Bronchial epithelial cell (primary cell): ENCODE measurements around the gene SHROOM3. TPM values are rescaled to one million over a fixed set of nuclear protein-coding genes. Genes with fewer than 3 reads are reported as not detected.

Source experiments
- DNase-seq: peaks from one replicate; pipeline ENCODE4 v3.0.0-alpha.2; 2010; ENCODE audit warnings: low read depth
- FAIRE-seq: peaks from 2 replicates; lab custom pipeline; 2011; peaks lifted over from hg19 to GRCh38; lab: Jason Lieb, UNC
- H3K27me3 ChIP-seq: 2 replicates; pipeline ENCODE4 v1.5.1; 2011; ENCODE audit warnings: low read length; ENCODE audit not compliant: control insufficient read depth, insufficient read depth
- H3K36me3 ChIP-seq: 2 replicates; pipeline ENCODE4 v1.5.1; 2011; ENCODE audit warnings: low read length; ENCODE audit not compliant: control insufficient read depth, insufficient read depth
- H3K4me3 ChIP-seq: 2 replicates; pipeline ENCODE4 v1.5.1; 2011; ENCODE audit warnings: mild to moderate bottlenecking, low read depth, low read length, control low read depth
- total RNA-seq: library from RNA; depleted of rRNA; stranded (reverse); fragments of >200 nt; gene quantifications from 2 replicates; pipeline ENCODE4 v1.2.1, GENCODE V29; 2014
- TF ChIP-seq, protein P1 (sequence below): IDR thresholded peaks from 2 replicates; pipeline ENCODE4 v1.5.1; 2011; ENCODE audit warnings: mild to moderate bottlenecking, moderate library complexity, low read length, control low read depth, inconsistent platforms; ENCODE audit not compliant: insufficient read depth, severe bottlenecking

SHROOM3 gene
- total RNA-seq, 1 donor from 2014 or later: 6.3 TPM

DNA sequence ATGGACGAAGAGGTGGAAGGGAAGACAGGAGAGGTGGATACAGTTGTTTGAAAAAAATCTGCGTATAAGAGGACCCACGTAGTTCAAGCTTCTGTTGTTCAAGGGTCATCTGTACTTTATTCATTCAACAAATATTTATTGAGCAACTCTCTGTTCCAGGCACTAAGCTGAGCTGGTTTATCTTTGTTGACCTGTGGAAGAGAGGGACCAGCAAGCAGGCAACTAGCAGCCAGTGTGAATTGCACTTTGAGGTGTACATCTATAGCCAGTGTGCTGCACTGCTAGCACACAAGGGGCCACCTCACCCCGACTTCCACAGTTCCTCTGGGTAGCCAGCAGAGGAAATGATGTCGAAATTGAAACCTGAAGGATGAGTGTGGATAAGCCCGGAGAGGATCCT lies 271.6 kb downstream of the SHROOM3 start:
- H3K36me3 ChIP-seq: peaks cover 3% of the 10 kb centered on the region
- no peak overlapping the region for H3K4me3 ChIP-seq
- DNase-seq: peak; percentile 18
- TF ChIP-seq, protein P1, sequence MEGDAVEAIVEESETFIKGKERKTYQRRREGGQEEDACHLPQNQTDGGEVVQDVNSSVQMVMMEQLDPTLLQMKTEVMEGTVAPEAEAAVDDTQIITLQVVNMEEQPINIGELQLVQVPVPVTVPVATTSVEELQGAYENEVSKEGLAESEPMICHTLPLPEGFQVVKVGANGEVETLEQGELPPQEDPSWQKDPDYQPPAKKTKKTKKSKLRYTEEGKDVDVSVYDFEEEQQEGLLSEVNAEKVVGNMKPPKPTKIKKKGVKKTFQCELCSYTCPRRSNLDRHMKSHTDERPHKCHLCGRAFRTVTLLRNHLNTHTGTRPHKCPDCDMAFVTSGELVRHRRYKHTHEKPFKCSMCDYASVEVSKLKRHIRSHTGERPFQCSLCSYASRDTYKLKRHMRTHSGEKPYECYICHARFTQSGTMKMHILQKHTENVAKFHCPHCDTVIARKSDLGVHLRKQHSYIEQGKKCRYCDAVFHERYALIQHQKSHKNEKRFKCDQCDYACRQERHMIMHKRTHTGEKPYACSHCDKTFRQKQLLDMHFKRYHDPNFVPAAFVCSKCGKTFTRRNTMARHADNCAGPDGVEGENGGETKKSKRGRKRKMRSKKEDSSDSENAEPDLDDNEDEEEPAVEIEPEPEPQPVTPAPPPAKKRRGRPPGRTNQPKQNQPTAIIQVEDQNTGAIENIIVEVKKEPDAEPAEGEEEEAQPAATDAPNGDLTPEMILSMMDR: no peak
- no peaks in the 10 kb centered on the region for H3K27me3 ChIP-seq
- FAIRE-seq: peak; percentile 32

DNA sequence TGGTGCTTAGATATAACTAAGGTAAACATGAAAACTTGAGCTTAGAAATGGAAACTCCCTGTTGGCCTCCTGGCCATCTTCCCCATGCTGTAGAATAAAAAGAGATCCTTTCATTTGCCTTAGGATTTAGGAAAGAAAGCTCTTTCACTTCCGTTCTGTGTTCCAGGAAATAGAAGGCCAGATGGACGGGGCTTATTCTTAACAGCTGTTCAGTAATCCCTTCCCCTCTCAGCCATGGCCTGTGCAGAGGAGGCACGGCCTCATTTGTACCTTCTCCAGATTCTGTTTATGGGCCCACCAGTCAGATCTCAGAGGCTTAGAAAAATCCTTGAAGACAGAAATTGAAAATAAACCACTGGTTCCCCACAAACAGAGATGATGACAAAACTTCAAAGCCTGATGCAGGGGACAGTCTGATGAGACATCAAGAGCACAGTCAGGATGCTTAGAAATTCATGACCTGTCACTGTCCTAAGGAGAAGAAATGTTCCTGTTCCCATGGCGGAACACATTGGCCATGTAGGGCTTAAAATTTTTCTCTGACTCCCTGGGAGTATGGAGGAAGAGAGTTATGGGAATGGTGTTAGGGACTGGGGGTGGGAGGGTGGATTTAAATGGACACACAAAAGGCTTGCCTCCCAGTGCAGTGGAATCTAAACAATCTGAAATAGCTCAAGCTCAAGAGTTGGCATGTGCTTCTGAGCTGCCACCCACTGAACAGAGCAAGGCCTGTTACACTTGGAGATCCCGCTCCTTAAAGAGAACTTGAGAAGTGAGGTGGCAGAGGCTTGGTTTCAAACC lies 274.1 kb downstream of the SHROOM3 start:
- Histone ChIP-seq H3K36me3 (peaks cover 3% of the 10 kb centered on the region), H3K27me3 (no peaks in the 10 kb centered on the region), H3K4me3 (no peak overlapping the region)
- TF ChIP-seq, protein P1: no peak
- DNase-seq: no peak
- FAIRE-seq: no peak

DNA sequence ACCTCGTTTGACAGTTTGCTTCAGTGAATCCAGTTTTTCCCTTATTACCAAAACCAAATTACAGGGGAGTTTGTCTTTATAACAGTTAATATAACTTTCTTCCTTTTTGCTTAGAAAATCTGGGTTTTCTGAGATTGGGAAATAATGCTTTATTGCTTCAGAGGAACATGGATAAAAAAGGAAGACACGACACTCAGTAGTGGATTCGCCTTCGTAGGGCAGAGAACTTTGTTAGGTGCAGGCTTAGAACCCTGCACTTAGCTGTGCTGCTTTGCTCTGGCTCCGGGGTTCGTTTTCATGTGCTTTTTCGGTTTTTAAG lies 274.7 kb downstream of the SHROOM3 start:
- TF ChIP-seq, protein P1: no peak
- DNase-seq (no peak), FAIRE-seq (no peak)
- H3K36me3 ChIP-seq: peaks cover 3% of the 10 kb centered on the region
- no peak overlapping the region for H3K4me3 ChIP-seq
- H3K27me3 ChIP-seq: no peaks in the 10 kb centered on the region

DNA sequence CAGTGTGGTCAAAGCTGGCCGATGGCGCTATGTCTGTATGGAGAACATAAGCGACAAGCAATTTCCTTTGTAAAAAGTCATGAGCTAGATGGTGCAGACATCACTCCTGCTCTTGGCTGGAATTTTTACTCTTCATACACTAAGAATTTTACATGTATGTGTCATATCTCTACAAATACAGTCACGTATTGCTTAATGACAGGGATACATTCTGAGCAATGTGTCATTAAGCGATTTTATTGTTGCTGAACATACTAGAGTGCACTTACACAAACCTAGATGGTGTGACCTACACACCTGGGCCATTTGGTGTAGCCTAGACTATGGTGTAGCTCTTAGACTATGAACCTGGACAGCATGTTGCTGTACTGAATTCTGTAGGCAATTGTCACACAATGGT lies 277.5 kb downstream of the SHROOM3 start:
- Histone ChIP-seq H3K27me3 (no peaks in the 10 kb centered on the region), H3K36me3 (peaks cover 3% of the 10 kb centered on the region), H3K4me3 (no peak overlapping the region)
- TF ChIP-seq, protein P1: no peak
- peak; percentile 87 for DNase-seq
- no peak for FAIRE-seq

DNA sequence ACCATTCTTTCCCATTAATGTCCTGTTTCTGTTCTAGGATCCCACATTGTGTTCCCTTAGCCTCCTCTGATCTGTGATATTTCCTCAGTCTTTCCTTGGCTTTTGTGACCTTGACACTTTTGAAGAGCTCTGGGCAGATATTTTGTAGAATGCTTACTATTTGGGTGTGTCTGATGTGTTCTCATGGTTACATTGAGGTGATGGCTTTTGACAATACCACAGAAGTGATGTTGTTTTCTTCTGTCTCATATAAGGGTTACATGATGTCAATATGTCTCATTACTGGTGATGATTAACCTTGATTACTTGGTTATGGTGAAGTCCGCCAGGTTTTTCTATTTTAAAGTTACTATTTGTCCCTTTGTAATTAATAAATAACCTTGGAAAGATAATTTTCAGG lies 279.2 kb downstream of the SHROOM3 start:
- no peak for FAIRE-seq

More for the DNA sequence above, 279.2 kb downstream of the SHROOM3 start:
- H3K36me3 ChIP-seq: peaks cover 3% of the 10 kb centered on the region
- DNase-seq: no peak
- H3K4me3 ChIP-seq: no peak overlapping the region
- no peaks in the 10 kb centered on the region for H3K27me3 ChIP-seq
- TF ChIP-seq, protein P1: no peak
